WTC11 (cell line): ENCODE results near the gene SIGLEC15. TPM values are rescaled to one million over a fixed set of nuclear protein-coding genes. Genes with fewer than 3 reads are reported as not detected.

Experiments
- ATAC-seq: fragments of 200-7000 bp; cut with Tn5 transposase; 2 replicates; pipeline ENCODE4 v1.10.0; 2021; ENCODE audit warnings: mild to moderate bottlenecking, moderate library complexity
- CTCF ChIA-PET: fragments of 300-600 bp; sonication (Branson Sonifier 250); formaldehyde crosslinking; loops from one replicate; lab custom pipeline; 2021; ENCODE audit warnings: antibody characterized with exemption; lab: Charles Lee
- POLR2A ChIA-PET: fragments of 350-600 bp; sonication (Branson Sonifier 250); formaldehyde crosslinking; loops from one replicate; lab custom pipeline; 2021; ENCODE audit warnings: antibody characterized with exemption; lab: Charles Lee
- DNase-seq: peaks from one replicate; pipeline ENCODE4 v3.0.0; 2021; ENCODE audit warnings: low spot score
- H3K27ac Mint-ChIP-seq: 2 replicates; pipeline ENCODE4 v1.8.0; 2021; ENCODE audit warnings: mixed read lengths
- H3K27me3 Mint-ChIP-seq: 2 replicates; pipeline ENCODE4 v1.8.0; 2021; ENCODE audit warnings: low read depth, mild to moderate bottlenecking, moderate library complexity, mixed read lengths
- H3K36me3 Mint-ChIP-seq: 2 replicates; pipeline ENCODE4 v1.8.0; 2021; ENCODE audit warnings: mixed read lengths
- H3K4me1 Mint-ChIP-seq: 2 replicates; pipeline ENCODE4 v1.8.0; 2022; ENCODE audit warnings: mixed read lengths
- H3K4me3 Mint-ChIP-seq: 2 replicates; pipeline ENCODE4 v1.8.0; 2021; ENCODE audit warnings: mild to moderate bottlenecking, moderate library complexity, mixed read lengths
- H3K9me3 Mint-ChIP-seq: 2 replicates; pipeline ENCODE4 v1.8.0; 2021; ENCODE audit warnings: mixed read lengths
- CREB1 ChIP-seq: sonication (generic); formaldehyde crosslinking; IDR thresholded peaks from 2 replicates; pipeline ENCODE4 v1.8.0; 2023; ENCODE audit warnings: mild to moderate bottlenecking, missing genetic modification reagents
- ERG ChIP-seq: fragments of 250-450 bp; sonication (Bioruptor Pico); IDR thresholded peaks from 2 replicates; pipeline ENCODE4 v1.8.0; 2021; ENCODE audit warnings: mild to moderate bottlenecking
- FOXJ3 ChIP-seq: sonication (generic); formaldehyde crosslinking; IDR thresholded peaks from 2 replicates; pipeline ENCODE4 v1.9.0; 2021; ENCODE audit warnings: missing genetic modification reagents, mild to moderate bottlenecking, borderline replicate concordance
- FOXP4 ChIP-seq: sonication (generic); formaldehyde crosslinking; IDR thresholded peaks from 2 replicates; pipeline ENCODE4 v1.8.0; 2022; ENCODE audit warnings: mild to moderate bottlenecking, missing genetic modification reagents
- GABPB1 ChIP-seq: sonication (generic); formaldehyde crosslinking; IDR thresholded peaks from 2 replicates; pipeline ENCODE4 v1.8.1; 2023; ENCODE audit warnings: mild to moderate bottlenecking, missing genetic modification reagents
- GRHL2 ChIP-seq: fragments of 250-450 bp; sonication (Bioruptor Pico); IDR thresholded peaks from 2 replicates; pipeline ENCODE4 v1.8.0; 2022; ENCODE audit warnings: mild to moderate bottlenecking, moderate library complexity; ENCODE audit not compliant: insufficient replicate concordance, severe bottlenecking
- GTF2I ChIP-seq: fragments of 250-450 bp; sonication (Bioruptor Pico); conservative IDR thresholded peaks from 2 replicates; pipeline ENCODE4 v1.4.0; 2021; ENCODE audit warnings: mild to moderate bottlenecking
- NFYB ChIP-seq: sonication (generic); formaldehyde crosslinking; conservative IDR thresholded peaks from 2 replicates; pipeline ENCODE4 v1.8.0; 2022; ENCODE audit warnings: low read depth, missing genetic modification reagents
- NR2C2 ChIP-seq: sonication (generic); formaldehyde crosslinking; IDR thresholded peaks from 2 replicates; pipeline ENCODE4 v1.8.0; 2022; ENCODE audit warnings: mild to moderate bottlenecking, missing genetic modification reagents
- RELA ChIP-seq: sonication (generic); formaldehyde crosslinking; IDR thresholded peaks from 2 replicates; pipeline ENCODE4 v1.8.1; 2022; ENCODE audit warnings: missing genetic modification reagents, mild to moderate bottlenecking, borderline replicate concordance
- RORB ChIP-seq: fragments of 250-450 bp; sonication (Bioruptor Pico); IDR thresholded peaks from 2 replicates; pipeline ENCODE4 v1.9.0; 2021; ENCODE audit warnings: mild to moderate bottlenecking
- ZNF416 ChIP-seq: fragments of 250-450 bp; sonication (Bioruptor Pico); IDR thresholded peaks from 2 replicates; pipeline ENCODE4 v1.9.0; 2021; ENCODE audit warnings: mild to moderate bottlenecking, inconsistent platforms
- ZNF423 ChIP-seq: fragments of 250-450 bp; sonication (Bioruptor Pico); IDR thresholded peaks from 2 replicates; pipeline ENCODE4 v2.1.2; 2022; ENCODE audit warnings: mild to moderate bottlenecking, moderate library complexity
- total RNA-seq: library from RNA; stranded (reverse); gene quantifications from 3 replicates; pipeline ENCODE4 v1.2.3, GENCODE V29; 2021
- TF ChIP-seq, protein P1 (sequence below): sonication (generic); formaldehyde crosslinking; IDR thresholded peaks from 2 replicates; pipeline ENCODE4 v1.8.1; 2022; ENCODE audit warnings: low read depth, mild to moderate bottlenecking, moderate library complexity, missing genetic modification reagents, borderline replicate concordance
- TF ChIP-seq, protein P2 (sequence below): sonication (generic); formaldehyde crosslinking; IDR thresholded peaks from 2 replicates; pipeline ENCODE4 v1.8.1; 2023; ENCODE audit warnings: mild to moderate bottlenecking, missing genetic modification reagents

SIGLEC15 gene
- total RNA-seq, 1 experiment from 2014 or later, result not detected

DNA sequence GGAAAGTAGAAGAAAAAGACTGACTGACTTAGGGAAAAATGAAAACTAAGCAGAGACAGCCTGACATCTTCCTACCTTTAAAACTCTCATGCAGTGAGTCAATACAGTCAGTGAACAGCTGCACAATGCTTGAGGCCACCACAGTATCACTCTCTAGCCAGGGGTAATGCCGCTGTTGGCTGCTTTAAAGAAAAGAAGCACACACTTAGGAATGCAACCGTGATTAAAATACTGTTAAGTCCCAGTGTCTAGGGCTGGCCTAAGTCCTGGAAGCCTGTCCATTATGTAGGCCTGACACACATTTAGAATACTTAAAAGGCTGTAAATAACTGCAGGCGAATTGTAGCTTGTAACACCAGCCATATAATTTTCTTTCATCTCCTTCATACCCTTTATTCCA, 50.7 kb downstream of the SIGLEC15 start:
- ATAC-seq, result no peak
- ChIA-PET CTCF (interaction anchor here (1.1 to 1.6 kb wide), 2 partner anchors 14 to 21 kb away, joined by 3 read pairs; no protein-coding TSS in a partner anchor), POLR2A (no interaction called here)

GRCh38 chr18:45877403-45877802, 51.9 kb downstream of the SIGLEC15 start:
- Mint-ChIP-seq H3K27me3 (no peaks in the 10 kb centered on the region), H3K4me1 (peaks cover 14% of the 10 kb centered on the region), H3K36me3 (peaks cover 25% of the 10 kb centered on the region), H3K27ac (no peak overlapping the region), H3K9me3 (peaks cover 7% of the 10 kb centered on the region), H3K4me3 (no peak overlapping the region)
- TF ChIP-seq FOXJ3, result no peak
- no peak for TF ChIP-seq NR2C2 (CRISPR knock-in tag)
- TF ChIP-seq, protein P1, sequence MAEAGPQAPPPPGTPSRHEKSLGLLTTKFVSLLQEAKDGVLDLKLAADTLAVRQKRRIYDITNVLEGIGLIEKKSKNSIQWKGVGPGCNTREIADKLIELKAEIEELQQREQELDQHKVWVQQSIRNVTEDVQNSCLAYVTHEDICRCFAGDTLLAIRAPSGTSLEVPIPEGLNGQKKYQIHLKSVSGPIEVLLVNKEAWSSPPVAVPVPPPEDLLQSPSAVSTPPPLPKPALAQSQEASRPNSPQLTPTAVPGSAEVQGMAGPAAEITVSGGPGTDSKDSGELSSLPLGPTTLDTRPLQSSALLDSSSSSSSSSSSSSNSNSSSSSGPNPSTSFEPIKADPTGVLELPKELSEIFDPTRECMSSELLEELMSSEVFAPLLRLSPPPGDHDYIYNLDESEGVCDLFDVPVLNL (CRISPR knock-in tag), result no peak
- no peak for TF ChIP-seq NFYB (CRISPR knock-in tag)
- TF ChIP-seq, protein P2, sequence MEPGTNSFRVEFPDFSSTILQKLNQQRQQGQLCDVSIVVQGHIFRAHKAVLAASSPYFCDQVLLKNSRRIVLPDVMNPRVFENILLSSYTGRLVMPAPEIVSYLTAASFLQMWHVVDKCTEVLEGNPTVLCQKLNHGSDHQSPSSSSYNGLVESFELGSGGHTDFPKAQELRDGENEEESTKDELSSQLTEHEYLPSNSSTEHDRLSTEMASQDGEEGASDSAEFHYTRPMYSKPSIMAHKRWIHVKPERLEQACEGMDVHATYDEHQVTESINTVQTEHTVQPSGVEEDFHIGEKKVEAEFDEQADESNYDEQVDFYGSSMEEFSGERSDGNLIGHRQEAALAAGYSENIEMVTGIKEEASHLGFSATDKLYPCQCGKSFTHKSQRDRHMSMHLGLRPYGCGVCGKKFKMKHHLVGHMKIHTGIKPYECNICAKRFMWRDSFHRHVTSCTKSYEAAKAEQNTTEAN (CRISPR knock-in tag), result no peak
- no peak for TF ChIP-seq GRHL2
- TF ChIP-seq RORB (CRISPR knock-in tag), result no peak
- TF ChIP-seq FOXP4 (CRISPR knock-in tag), result no peak
- CTCF ChIA-PET, result interaction anchor here (1.0 to 1.6 kb wide), 3 partner anchors 23 to 38 kb away, joined by 3 to 5 read pairs (median 3); no protein-coding TSS in a partner anchor
- POLR2A ChIA-PET, result no interaction called here
- DNase-seq (no peak), ATAC-seq (no peak)

More for the DNA sequence above, 50.7 kb downstream of the SIGLEC15 start:
- H3K4me1 Mint-ChIP-seq, result peaks cover 11% of the 10 kb centered on the region
- no peak for DNase-seq
- TF ChIP-seq ZNF416 (CRISPR knock-in tag) (no peak), RELA (no peak), GTF2I (CRISPR knock-in tag) (no peak), GABPB1 (CRISPR knock-in tag) (no peak), ERG (CRISPR knock-in tag) (no peak), CREB1 (CRISPR knock-in tag) (no peak), ZNF423 (CRISPR knock-in tag) (no peak)
- TF ChIP-seq, protein P1 (CRISPR knock-in tag), result no peak
- H3K27ac Mint-ChIP-seq, result no peak overlapping the region
- peaks cover 7% of the 10 kb centered on the region for H3K9me3 Mint-ChIP-seq
- no peaks in the 10 kb centered on the region for H3K27me3 Mint-ChIP-seq
- H3K4me3 Mint-ChIP-seq, result no peak overlapping the region
- H3K36me3 Mint-ChIP-seq, result peaks cover 22% of the 10 kb centered on the region
